HCT116 (cell line): ENCODE data around the gene DIAPH3.

ENCODE experiments used
- CTCF ChIP-seq, 3 experiments: fragments of 200-600 bp in 1 of 3; sonication (generic) in 1 of 3; IDR thresholded peaks in 2 of 3; conservative IDR thresholded peaks in 1 of 3; 2 replicates each; pipeline ENCODE4 v1.5.1; 2012 to 2017; ENCODE audit warnings: low read depth in 2 of 3, low read length in 2 of 3, antibody characterized with exemption in 1 of 3, borderline replicate concordance in 1 of 3, control low read depth in 1 of 3, mild to moderate bottlenecking in 1 of 3, mixed read lengths in 1 of 3, mixed run types in 1 of 3, moderate library complexity in 1 of 3; ENCODE audit not compliant: insufficient read depth in 1 of 3
- EZH2 ChIP-seq: fragments of 200-600 bp; sonication (generic); IDR thresholded peaks from 2 replicates; pipeline ENCODE4 v1.6.1; 2017; ENCODE audit warnings: antibody characterized with exemption, mixed run types
- FOSL1 ChIP-seq: IDR thresholded peaks from 2 replicates; pipeline ENCODE4 v1.6.1; 2012; ENCODE audit warnings: low read depth
- SRF ChIP-seq: IDR thresholded peaks from 2 replicates; pipeline ENCODE4 v1.6.1; 2012; ENCODE audit warnings: low read depth
- ZFX ChIP-seq: fragments of 450-650 bp; IDR thresholded peaks from 2 replicates; pipeline ENCODE4 v1.6.1; 2017

- TF ChIP-seq CTCF (IDR thresholded peaks at IDR 0.05 in 2 of 3, conservative IDR thresholded peaks at IDR 0.05 in 1 of 3; ENCODE audit: borderline replicate concordance in 1 of 3, insufficient read depth in 1 of 3, low read depth in 2 of 3, low read length in 2 of 3): no peak
- no peak for TF ChIP-seq SRF
- TF ChIP-seq FOSL1: no peak
- TF ChIP-seq EZH2: no peak
- no peak for TF ChIP-seq ZFX
Measured at GRCh38 chr13:59696271-59696670, 467.5 kb downstream of the DIAPH3 start.
